Fibroblast of skin of left biceps (primary cell): ENCODE data around the gene ADAMTS2.

Experiments used
- DNase-seq, 2 experiments: peaks; one replicate each; pipeline ENCODE4 v3.0.0-alpha.2; 2013; ENCODE audit warnings: low read depth in 2 of 2

The ADAMTS2 gene

DNA sequence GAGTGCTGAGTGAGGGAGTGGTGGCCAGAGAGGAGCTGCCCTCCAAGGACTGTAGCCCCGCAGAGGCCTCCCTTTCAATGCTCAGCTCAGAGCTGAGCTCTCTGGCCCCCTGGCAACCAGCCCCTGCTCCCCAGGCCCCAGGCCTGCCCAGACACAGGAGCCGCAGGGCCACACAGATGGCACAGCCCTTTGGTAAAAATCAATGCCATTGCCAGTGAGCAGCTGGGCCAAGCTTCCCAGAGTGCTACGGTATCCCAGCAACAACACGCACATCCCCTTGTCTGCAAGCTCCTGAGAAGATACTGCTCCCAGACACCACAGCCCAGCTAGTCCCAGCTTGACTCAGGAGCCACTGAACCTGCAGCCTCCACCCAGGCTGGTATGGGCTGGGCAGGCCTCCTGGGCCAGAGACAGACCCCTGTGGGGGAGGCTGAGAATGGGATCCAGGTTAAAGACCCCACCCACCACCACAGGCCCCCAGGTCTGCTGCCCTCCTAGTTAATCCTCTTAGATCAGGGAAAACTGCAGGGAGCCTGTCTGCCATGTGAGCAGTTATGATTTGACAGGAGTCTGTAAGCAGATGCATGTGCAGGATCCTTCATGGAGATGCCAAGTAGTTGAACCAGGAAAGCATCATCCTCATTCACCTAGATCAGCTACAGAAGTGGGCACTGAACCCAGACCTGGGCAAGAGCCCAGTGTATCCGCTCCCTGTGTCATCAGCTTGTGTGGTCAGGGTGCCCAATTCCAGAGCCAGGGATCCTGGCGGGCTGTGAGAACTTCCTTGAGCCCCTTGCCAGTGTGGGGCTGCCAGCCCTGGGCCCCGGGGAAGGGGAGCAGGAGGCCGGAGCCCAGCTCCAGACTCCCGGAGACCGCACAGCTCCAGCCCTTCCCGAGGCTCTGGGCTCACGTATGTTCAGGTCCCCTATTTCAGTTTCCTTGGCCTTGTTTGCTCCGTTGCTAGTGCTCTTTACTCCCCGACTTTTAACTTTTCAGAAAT, 26.7 kb upstream of the ADAMTS2 start:
- no peak for DNase-seq

- DNase-seq: no peak
Observed at GRCh38 chr5:179371121-179371510, 25.9 kb upstream of the ADAMTS2 start.

DNA sequence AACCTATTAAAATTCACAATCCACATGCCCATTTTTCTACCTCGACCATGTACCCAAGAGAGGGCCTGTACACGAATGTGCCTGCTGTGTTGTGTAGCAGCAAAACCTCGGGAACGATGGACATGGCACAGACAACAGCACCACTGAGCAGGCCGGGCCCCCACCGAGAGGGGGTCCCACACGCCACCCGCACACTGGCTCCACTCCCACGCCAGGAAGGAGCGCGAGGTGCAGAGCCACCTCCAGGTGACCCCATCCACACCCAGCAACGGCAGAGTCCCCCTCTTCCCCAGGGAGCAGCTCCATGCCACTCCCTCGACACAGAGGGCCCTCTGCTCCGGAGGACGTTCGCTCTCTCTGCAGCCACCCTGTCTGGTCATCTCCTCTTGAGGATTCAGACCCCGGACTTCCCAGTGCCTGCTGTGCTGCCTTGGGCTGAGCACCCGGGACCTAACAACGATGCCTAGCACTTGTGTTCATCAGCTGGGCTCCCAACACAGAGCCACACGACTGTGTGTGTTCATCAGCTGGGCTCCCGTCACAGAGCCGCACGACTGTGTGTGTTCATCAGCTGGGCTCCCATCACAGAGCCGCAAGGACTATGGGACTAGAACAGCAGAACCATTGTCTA, 25.3 kb upstream of the ADAMTS2 start:
- no peak for DNase-seq

- no peak for DNase-seq
Observed at GRCh38 chr5:179369530-179369884, 24.2 kb upstream of the ADAMTS2 start.

- DNase-seq: no peak
Observed at GRCh38 chr5:179368806-179369529, 23.7 kb upstream of the ADAMTS2 start.

GRCh38 chr5:179368126-179368805, 23.0 kb upstream of the ADAMTS2 start:
- no peak for DNase-seq

- DNase-seq: no peak
Observed at GRCh38 chr5:179367491-179367890, 22.2 kb upstream of the ADAMTS2 start.

- no peak for DNase-seq
Observed at GRCh38 chr5:179362355-179362754, 17.1 kb upstream of the ADAMTS2 start.

GRCh38 chr5:179361037-179361603, 15.9 kb upstream of the ADAMTS2 start:
- no peak for DNase-seq

DNA sequence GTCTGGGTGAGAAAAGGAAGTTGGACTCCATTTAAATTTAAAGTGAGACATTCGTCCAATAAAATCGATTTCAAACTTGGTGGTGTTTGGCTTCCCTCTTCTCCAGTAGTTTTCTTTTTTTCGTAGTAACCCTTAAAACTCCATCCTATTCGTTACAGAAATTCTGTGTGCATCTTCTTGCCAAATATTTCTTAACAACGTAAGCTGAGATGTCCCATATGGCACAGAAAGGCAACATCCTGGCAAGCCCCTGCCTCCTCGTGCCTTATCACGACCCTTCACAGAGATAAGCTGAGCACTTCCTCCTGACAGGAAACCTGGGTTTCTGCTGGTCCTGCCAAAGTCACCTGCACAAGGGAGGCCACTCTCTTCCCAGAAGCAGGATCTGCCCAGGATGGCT, 11.8 kb upstream of the ADAMTS2 start:
- no peak for DNase-seq

DNA sequence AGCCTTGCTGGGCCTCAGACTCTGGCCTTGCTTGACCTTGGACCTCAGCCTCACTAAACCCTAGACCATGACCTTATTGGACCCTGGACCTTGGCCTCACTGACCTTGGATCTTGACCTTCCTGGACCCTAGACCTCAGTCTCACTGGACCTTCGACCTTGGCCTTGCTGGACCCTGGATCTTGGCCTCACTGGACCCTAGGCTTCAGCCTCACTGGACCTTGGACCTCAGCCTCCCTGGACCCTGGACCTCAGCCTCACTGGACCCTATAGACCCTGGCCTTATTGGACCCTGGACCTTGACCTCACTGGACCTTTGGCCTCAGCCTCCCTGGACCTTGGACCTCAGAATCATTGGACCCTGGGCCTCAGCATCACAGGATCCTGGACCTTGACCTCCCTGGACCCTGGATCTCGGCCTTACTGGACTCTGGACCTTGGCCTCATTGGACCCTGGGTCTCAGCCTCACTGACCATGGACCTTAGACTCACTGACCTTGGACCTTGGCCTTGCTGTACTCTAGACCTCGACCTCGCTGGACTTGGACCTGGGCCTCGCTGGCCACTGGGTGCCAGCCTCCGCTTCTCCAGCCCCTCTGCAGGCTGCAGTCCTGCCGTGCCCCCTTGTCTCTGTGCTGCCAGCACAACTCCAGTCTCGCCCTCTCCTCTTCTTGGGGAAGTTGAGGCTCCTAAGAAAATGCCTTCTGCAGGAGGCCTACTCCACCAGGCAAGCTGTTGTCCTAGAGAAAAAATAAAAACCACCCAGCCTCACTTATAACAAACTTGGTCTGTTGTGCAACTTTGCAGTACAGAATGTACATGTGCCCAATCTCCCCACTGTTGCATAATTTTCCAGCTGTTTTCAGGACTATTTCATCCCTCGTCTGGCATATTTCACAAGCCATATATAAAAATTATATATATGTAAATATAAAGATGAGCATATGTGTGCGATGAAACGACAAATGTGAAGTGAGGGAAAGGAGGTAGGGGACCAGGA, 11.0 kb upstream of the ADAMTS2 start:
- no peak for DNase-seq

GRCh38 chr5:179354305-179354882, 9.1 kb upstream of the ADAMTS2 start:
- DNase-seq: no peak

DNA sequence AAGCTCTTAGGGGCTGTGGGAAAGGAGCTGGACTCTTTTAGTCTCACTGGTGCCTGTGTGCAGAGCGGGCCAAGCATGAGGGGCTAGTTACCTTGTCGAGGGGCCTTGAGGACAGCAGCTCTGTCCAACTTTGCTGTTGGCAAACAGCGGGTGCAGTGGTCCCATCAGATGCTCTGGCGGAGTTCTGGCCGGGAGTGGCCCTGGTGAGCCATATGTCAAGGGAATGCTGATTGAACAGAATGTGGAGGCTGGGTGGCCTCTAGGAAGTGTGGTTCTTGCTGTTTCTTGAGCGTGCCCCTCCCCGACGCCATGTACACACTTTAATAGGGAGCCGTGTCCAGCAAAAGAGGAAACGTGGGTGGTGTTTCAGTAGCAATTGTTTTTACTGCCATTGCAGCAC, 3.6 kb upstream of the ADAMTS2 start:
- DNase-seq: no peak

- no peak for DNase-seq
Observed at GRCh38 chr5:179348011-179348530, 2.8 kb upstream of the ADAMTS2 start.

DNA sequence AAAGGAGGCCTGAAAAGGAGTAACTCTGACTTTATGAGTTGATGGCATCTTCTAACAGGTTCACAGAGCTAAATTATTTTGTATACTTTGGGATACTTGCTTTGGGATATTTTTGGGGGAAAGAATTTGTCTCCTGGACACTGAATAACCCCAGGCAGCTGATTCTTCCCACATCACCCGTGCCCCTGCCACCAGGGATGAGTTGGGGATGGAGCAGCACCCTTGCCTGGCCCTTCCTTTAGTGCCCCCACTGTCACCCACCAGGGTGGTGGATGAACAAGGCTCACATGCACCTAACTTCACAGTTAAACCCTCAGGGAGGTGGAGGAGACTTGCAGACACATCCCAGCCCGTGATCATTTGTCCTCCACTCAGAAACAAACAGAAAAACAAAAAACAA, 2.3 kb upstream of the ADAMTS2 start:
- no peak for DNase-seq

- no peak for DNase-seq
Observed at GRCh38 chr5:179346875-179347274, 1.6 kb upstream of the ADAMTS2 start.

GRCh38 chr5:179346401-179346800, 1.1 kb upstream of the ADAMTS2 start:
- DNase-seq: no peak

DNA sequence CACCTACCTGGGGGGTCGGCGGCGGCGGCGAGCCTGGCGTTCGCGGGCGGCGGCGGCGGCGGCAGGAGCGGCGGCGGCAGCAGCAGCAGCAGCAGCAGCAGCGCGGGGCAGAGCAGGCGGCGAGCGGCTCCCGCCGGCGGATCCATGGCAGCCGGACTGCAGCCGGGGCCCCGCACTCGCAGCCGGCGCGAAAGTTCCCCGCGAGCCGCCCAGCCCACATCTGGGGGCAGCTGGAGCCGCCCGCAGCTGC, 153 bp downstream of the ADAMTS2 start:
- DNase-seq: no peak

DNA sequence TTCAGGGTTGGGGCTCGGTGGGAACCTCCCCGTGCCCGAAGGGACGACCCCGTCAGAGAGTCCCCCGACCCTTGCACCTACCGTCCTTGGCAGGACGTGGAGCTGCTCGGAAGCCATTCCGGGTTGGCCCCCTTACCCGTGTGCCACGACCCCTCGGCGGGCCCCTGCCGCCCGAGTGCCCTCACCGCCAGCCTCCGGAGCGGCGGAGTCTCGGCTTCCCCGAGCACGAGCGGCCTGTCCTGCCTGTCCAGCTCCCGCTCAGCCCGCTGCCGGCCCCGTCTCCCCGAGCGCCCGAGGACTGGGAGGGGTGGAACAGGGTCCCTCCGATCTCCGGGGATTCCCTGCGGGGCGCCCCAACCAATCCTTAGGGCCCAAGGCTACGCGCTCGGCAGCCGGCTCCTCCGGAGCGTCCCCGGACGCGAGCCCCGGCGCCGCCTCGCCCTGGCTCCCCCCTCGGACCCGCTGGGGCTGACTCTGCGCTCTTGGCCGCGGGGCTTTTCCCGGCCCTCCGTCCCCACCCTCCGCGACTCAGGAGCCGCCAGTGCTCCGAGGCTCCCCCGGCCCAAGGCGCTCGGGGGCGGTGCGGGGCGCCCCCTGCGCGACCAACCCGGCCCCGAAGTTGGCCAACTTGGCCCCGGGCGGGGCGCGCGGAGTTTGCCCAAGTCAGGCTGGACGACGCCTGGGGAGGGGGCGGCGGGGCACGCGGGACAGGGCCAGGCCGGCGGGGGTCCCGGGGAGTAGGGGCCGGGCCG, 654 bp downstream of the ADAMTS2 start:
- DNase-seq: no peak
